Measurements from ENCODE around the gene RBM45. TPM values are rescaled to one million over a fixed set of nuclear protein-coding genes. Genes with fewer than 3 reads are reported as not detected.

The RBM45 gene
- total and polyA plus RNA-seq, 10 donors = 13.0 to 19.3 (median 15.7) TPM

GRCh38 chr2:178111743-178112142, 494 bp upstream of the RBM45 start:
- peak overlapping the region in 4 of 8 donors; percentile 82 to 95 (median 88) for H3K4me3 ChIP-seq
- intact Hi-C loops (cut with DNase I; ENCODE audit: low total_unique reads) = loop anchor here (5.0 kb wide), 1 partner anchor 171 kb away; no protein-coding TSS in a partner anchor
- 99 to 100% (median 100%) methylated on average over 1 of the region's 1 CpG for WGBS, 5 donors

GRCh38 chr2:178114462-178114861, 2.2 kb downstream of the RBM45 start:
- no peak for DNase-seq
- Histone ChIP-seq H3K27ac (no peak overlapping the region), H3K9me3 (no peaks in the 10 kb centered on the region), H3K4me3 (no peak overlapping the region), H3K4me1 (peaks cover 4 to 39% (median 24%) of the 10 kb centered on the region in 6 donors), H3K36me3 (peaks cover 0 to 37% (median 10%) of the 10 kb centered on the region in 6 donors), H3K27me3 (replicated peaks in 1 of 7) (no peaks in the 10 kb centered on the region)
- TF ChIP-seq POLR2AphosphoS5 (IDR thresholded peaks at IDR 0.05) = no peak
- TF ChIP-seq POLR2A (IDR thresholded peaks at IDR 0.05) = no peak
- no peak for TF ChIP-seq CTCF (IDR thresholded peaks at IDR 0.05 in 8 of 11, conservative IDR thresholded peaks at IDR 0.05 in 3 of 11)
- intact Hi-C loops (cut with DNase I; ENCODE audit: low total_unique reads) = loop anchor here (5.0 kb wide), 1 partner anchor 168 kb away; no protein-coding TSS in a partner anchor
- 79 to 95% (median 86%) methylated on average over 2 of the region's 2 CpGs for WGBS, 5 donors

More at GRCh38 chr2:178111743-178112142, 494 bp upstream of the RBM45 start:
- Histone ChIP-seq H3K27me3 (replicated peaks in 1 of 7) (peaks cover 0 to 7% (median 0%) of the 10 kb centered on the region in 7 donors), H3K4me1 (peaks cover 4 to 39% (median 24%) of the 10 kb centered on the region in 6 donors), H3K36me3 (peaks cover 0 to 10% (median 3%) of the 10 kb centered on the region in 6 donors), H3K27ac (peak overlapping the region in 5 of 8 donors; percentile 67 to 85 (median 80)), H3K9me3 (no peaks in the 10 kb centered on the region)
- no peak for TF ChIP-seq POLR2AphosphoS5 (IDR thresholded peaks at IDR 0.05)
- no peak for TF ChIP-seq POLR2A (IDR thresholded peaks at IDR 0.05)
- TF ChIP-seq CTCF (IDR thresholded peaks at IDR 0.05 in 8 of 11, conservative IDR thresholded peaks at IDR 0.05 in 3 of 11) = no peak
- no peak for DNase-seq

DNA sequence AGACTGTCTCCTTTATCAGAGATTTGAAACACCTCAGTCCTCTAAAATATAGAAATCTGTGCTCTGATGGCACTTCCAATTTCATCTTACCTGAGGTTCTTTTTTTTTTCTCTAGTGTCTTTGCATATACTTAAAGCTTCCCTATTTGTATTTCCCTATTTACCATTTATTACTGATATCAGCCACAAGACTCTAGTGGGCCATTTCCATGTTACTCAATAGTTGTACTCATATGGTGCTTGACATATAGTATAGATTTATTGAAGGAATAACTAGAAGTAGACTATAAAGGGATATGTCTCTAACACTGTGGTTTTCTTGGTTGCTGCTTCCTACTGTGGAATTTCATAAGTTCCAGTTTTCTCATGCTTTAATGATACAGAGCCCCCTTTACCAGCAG, 3.0 kb downstream of the RBM45 start:
- no peak for TF ChIP-seq POLR2A (IDR thresholded peaks at IDR 0.05)
- no peak for TF ChIP-seq CTCF (IDR thresholded peaks at IDR 0.05 in 8 of 11, conservative IDR thresholded peaks at IDR 0.05 in 3 of 11)
- no peak for TF ChIP-seq POLR2AphosphoS5 (IDR thresholded peaks at IDR 0.05)
- Histone ChIP-seq H3K4me1 (peaks cover 4 to 39% (median 24%) of the 10 kb centered on the region in 6 donors), H3K9me3 (no peaks in the 10 kb centered on the region), H3K27ac (no peak overlapping the region), H3K27me3 (replicated peaks in 1 of 7) (no peaks in the 10 kb centered on the region), H3K4me3 (no peak overlapping the region), H3K36me3 (peaks cover 0 to 46% (median 12%) of the 10 kb centered on the region in 6 donors)
- DNase-seq = no peak
- intact Hi-C loops (cut with DNase I; ENCODE audit: low total_unique reads) = no loop called here

- intact Hi-C loops (cut with DNase I; ENCODE audit: low total_unique reads) = no loop called here
- peaks cover 0 to 69% (median 32%) of the 10 kb centered on the region in 6 donors for H3K36me3 ChIP-seq
- 92 to 98% (median 96%) methylated on average over 1 of the region's 1 CpG for WGBS, 5 donors
- no peaks in the 10 kb centered on the region for H3K9me3 ChIP-seq
- DNase-seq = no peak
- TF ChIP-seq POLR2A (IDR thresholded peaks at IDR 0.05) (no peak), CTCF (IDR thresholded peaks at IDR 0.05 in 8 of 11, conservative IDR thresholded peaks at IDR 0.05 in 3 of 11) (no peak), POLR2AphosphoS5 (IDR thresholded peaks at IDR 0.05) (no peak)
- H3K27me3 ChIP-seq (replicated peaks in 1 of 7) = no peaks in the 10 kb centered on the region
- H3K4me1 ChIP-seq = peaks cover 4 to 32% (median 20%) of the 10 kb centered on the region in 6 donors
- H3K4me3 ChIP-seq = no peak overlapping the region
- H3K27ac ChIP-seq = no peak overlapping the region
Observed at GRCh38 chr2:178117725-178118124, 5.5 kb downstream of the RBM45 start.
